Left ventricle myocardium inferior (tissue), 1 donor: ENCODE results near the gene FNDC3B. TPM values are rescaled to one million over a fixed set of nuclear protein-coding genes. Genes with fewer than 3 reads are reported as not detected.

Source experiments
- DNase-seq: peaks from one replicate; pipeline ENCODE4 v3.0.0-alpha.2; 2020
- H3K27ac ChIP-seq: fragments of 200-600 bp; replicated peaks from 2 replicates; pipeline ENCODE4 v1.8.0; 2021
- H3K27me3 ChIP-seq: fragments of 200-600 bp; 2 replicates; pipeline ENCODE4 v1.8.0; 2021; ENCODE audit warnings: low read depth
- H3K36me3 ChIP-seq: fragments of 200-600 bp; 2 replicates; pipeline ENCODE4 v1.8.0; 2021
- H3K4me1 ChIP-seq: fragments of 200-600 bp; 2 replicates; pipeline ENCODE4 v1.8.0; 2021
- H3K4me3 ChIP-seq: fragments of 200-600 bp; 2 replicates; pipeline ENCODE4 v1.8.0; 2021; ENCODE audit warnings: mild to moderate bottlenecking, moderate library complexity
- H3K9me3 ChIP-seq: fragments of 200-600 bp; replicated peaks from 2 replicates; pipeline ENCODE4 v1.8.0; 2021
- CTCF ChIP-seq: fragments of 200-600 bp; IDR thresholded peaks from 2 replicates; pipeline ENCODE4 v1.8.0; 2021; ENCODE audit warnings: antibody characterized with exemption, mild to moderate bottlenecking, borderline replicate concordance
- intact Hi-C: fragments of 100-400 bp; cut with micrococcal nuclease; formaldehyde crosslinking; loops from one replicate; pipeline ENCODE4 v1.11.0; 2022
- total RNA-seq: library from RNA; stranded (reverse); fragmentation: NEBNext Ultra II Directional; extraction: Animal tissue kit (Norgen Biotek cat#: 25700); gene quantifications from one replicate; pipeline ENCODE4 v1.2.1, GENCODE V29; 2021
- donor health status: DM: no; HTN: yes; CAD: no; lungs with severe emphysema.

Gene FNDC3B
- total RNA-seq, 1 donor from 2014 or later: 75.7 TPM

- no peaks in the 10 kb centered on the region for H3K36me3 ChIP-seq
- intact Hi-C loops: loop anchor here (10.0 kb wide), 2 partner anchors 197 to 303 kb away; no protein-coding TSS in a partner anchor
- no peaks in the 10 kb centered on the region for H3K27me3 ChIP-seq
- H3K27ac ChIP-seq: no peak overlapping the region
- DNase-seq: no peak
- TF ChIP-seq CTCF: no peak
- H3K4me3 ChIP-seq: no peak overlapping the region
- no peaks in the 10 kb centered on the region for H3K9me3 ChIP-seq
- no peaks in the 10 kb centered on the region for H3K4me1 ChIP-seq
Measured at GRCh38 chr3:172031996-172032395, 7.4 kb upstream of the FNDC3B start.

- no peak overlapping the region for H3K4me3 ChIP-seq
- H3K27ac ChIP-seq: no peak overlapping the region
- no peaks in the 10 kb centered on the region for H3K9me3 ChIP-seq
- DNase-seq: no peak
- no peaks in the 10 kb centered on the region for H3K36me3 ChIP-seq
- intact Hi-C loops: loop anchor here (10.0 kb wide), 2 partner anchors 199 to 301 kb away; no protein-coding TSS in a partner anchor
- no peak for TF ChIP-seq CTCF
- H3K4me1 ChIP-seq: peaks cover 1% of the 10 kb centered on the region
- no peaks in the 10 kb centered on the region for H3K27me3 ChIP-seq
Measured at GRCh38 chr3:172033396-172033795, 6.0 kb upstream of the FNDC3B start.

- TF ChIP-seq CTCF: peak; percentile 61
- Histone ChIP-seq H3K9me3 (no peaks in the 10 kb centered on the region), H3K27me3 (no peaks in the 10 kb centered on the region), H3K4me1 (peaks cover 16% of the 10 kb centered on the region), H3K36me3 (no peaks in the 10 kb centered on the region), H3K27ac (no peak overlapping the region), H3K4me3 (no peak overlapping the region)
- DNase-seq: no peak
- intact Hi-C loops: loop anchor here (10.0 kb wide), 2 partner anchors 200 to 300 kb away; no protein-coding TSS in a partner anchor
Measured at GRCh38 chr3:172034786-172035685, 4.3 kb upstream of the FNDC3B start.

- Histone ChIP-seq H3K9me3 (no peaks in the 10 kb centered on the region), H3K4me3 (no peak overlapping the region), H3K27me3 (no peaks in the 10 kb centered on the region), H3K4me1 (peaks cover 30% of the 10 kb centered on the region), H3K27ac (no peak overlapping the region), H3K36me3 (no peaks in the 10 kb centered on the region)
- intact Hi-C loops: loop anchor here (10.0 kb wide), 2 partner anchors 202 to 298 kb away; no protein-coding TSS in a partner anchor
- no peak for TF ChIP-seq CTCF
- no peak for DNase-seq
Measured at GRCh38 chr3:172036541-172037215, 2.7 kb upstream of the FNDC3B start.

- TF ChIP-seq CTCF: no peak
- no peaks in the 10 kb centered on the region for H3K36me3 ChIP-seq
- H3K4me1 ChIP-seq: peaks cover 52% of the 10 kb centered on the region
- H3K4me3 ChIP-seq: peak overlapping the region; percentile 95
- H3K9me3 ChIP-seq: no peaks in the 10 kb centered on the region
- no peaks in the 10 kb centered on the region for H3K27me3 ChIP-seq
- H3K27ac ChIP-seq: peak overlapping the region; percentile 99
- intact Hi-C loops: loop anchor here (10.0 kb wide), 2 partner anchors 204 to 296 kb away; no protein-coding TSS in a partner anchor
- no peak for DNase-seq
Measured at GRCh38 chr3:172038798-172039435, 461 bp upstream of the FNDC3B start.
